Muscle layer of colon (tissue), 2 donors: Measurements from ENCODE around the gene GLS.

Experiments
- H3K27ac ChIP-seq: one replicate; pipeline ENCODE4 v1.7.0; 2013; ENCODE audit warnings: low read depth, mild to moderate bottlenecking, low read length, moderate library complexity
- H3K27me3 ChIP-seq, 2 donors: one replicate each; pipeline ENCODE4 v1.7.0; 2013; ENCODE audit warnings: low read length in 2 of 2, mild to moderate bottlenecking in 2 of 2; ENCODE audit not compliant: insufficient read depth in 2 of 2, control insufficient read depth in 1 of 2
- H3K36me3 ChIP-seq: one replicate; pipeline ENCODE4 v1.7.0; 2013; ENCODE audit warnings: mild to moderate bottlenecking, low read length; ENCODE audit not compliant: insufficient read depth
- H3K4me1 ChIP-seq: one replicate; pipeline ENCODE4 v1.7.0; 2013; ENCODE audit warnings: mild to moderate bottlenecking, low read length; ENCODE audit not compliant: insufficient read depth
- H3K4me3 ChIP-seq, 2 donors: one replicate each; pipeline ENCODE4 v1.7.0; 2013; ENCODE audit warnings: low read length in 2 of 2, low read depth in 1 of 2, mild to moderate bottlenecking in 1 of 2, moderate library complexity in 1 of 2
- H3K9ac ChIP-seq: one replicate; pipeline ENCODE4 v1.7.0; 2013; ENCODE audit warnings: low read length
- H3K9me3 ChIP-seq: one replicate; pipeline ENCODE4 v1.7.0; 2013; ENCODE audit warnings: mild to moderate bottlenecking, low read length
- donor health status: abdominal sarcoma.
- donor health status: Adenocarcinoma of cecum.

Gene GLS

DNA sequence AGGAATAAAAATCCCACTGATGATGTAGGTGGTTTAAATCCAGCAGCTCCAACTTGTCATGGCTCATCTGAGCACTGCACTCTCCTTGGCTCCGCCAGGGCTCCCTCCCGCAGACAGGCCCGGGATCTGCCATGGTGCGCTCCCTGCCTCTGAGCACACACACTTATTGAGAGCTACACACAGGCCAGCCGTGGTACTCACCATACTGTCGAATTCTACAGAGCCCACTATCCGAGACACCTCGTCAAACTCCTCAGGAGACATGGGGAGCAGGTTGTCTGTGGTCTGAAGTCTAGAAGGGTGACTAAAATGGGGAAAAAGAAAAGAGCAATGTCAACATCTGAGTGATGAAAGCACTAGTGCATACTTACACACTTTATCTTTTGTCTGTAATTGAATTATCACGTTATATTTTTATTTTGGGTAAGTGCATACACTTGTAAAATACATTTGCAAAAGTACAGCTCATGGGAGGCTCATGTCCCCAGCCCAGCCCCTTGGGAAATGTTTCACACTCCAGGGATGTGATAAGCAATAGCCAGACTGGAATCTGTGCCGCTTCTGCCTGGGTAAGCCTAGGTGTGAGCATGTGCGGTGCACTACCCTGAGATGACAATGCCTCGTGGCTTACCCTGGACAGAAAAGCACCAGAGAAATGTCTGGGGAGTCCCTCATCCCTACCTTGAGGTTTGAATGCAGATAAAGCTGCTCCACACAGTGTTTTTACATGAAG, 94.2 kb downstream of the GLS start:
- Histone ChIP-seq H3K4me1 (no peaks in the 10 kb centered on the region), H3K27me3 (no peaks in the 10 kb centered on the region), H3K27ac (no peak overlapping the region), H3K36me3 (peaks cover 93% of the 10 kb centered on the region), H3K9ac (no peak overlapping the region), H3K4me3 (no peak overlapping the region), H3K9me3 (no peaks in the 10 kb centered on the region)

DNA sequence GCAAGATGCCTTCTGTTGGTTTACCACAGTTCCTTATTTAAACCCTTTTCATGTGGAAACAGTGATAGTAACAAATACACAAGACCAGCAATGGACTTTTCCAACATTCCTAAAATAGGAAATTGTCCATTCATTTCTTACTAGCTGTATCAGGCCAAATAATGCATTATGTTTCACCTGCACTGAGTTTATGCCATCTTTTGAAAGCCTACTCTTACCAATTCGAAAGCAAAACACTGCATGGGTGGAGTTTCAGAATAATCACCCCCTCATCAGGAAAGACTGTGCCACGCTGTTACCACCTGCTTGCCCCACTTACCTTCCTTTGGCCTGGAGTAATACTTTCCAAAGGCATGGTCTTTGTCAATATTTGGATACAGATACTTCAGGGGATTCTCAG, 95.9 kb downstream of the GLS start:
- Histone ChIP-seq H3K36me3 (peaks cover 94% of the 10 kb centered on the region), H3K9ac (no peak overlapping the region), H3K27ac (no peak overlapping the region), H3K4me3 (no peak overlapping the region), H3K27me3 (no peaks in the 10 kb centered on the region), H3K4me1 (no peaks in the 10 kb centered on the region), H3K9me3 (no peaks in the 10 kb centered on the region)

GRCh38 chr2:190977505-190977904, 96.9 kb downstream of the GLS start:
- H3K9ac ChIP-seq: no peak overlapping the region
- no peaks in the 10 kb centered on the region for H3K27me3 ChIP-seq
- peaks cover 94% of the 10 kb centered on the region for H3K36me3 ChIP-seq
- no peak overlapping the region for H3K4me3 ChIP-seq
- no peaks in the 10 kb centered on the region for H3K9me3 ChIP-seq
- no peaks in the 10 kb centered on the region for H3K4me1 ChIP-seq
- H3K27ac ChIP-seq: no peak overlapping the region

DNA sequence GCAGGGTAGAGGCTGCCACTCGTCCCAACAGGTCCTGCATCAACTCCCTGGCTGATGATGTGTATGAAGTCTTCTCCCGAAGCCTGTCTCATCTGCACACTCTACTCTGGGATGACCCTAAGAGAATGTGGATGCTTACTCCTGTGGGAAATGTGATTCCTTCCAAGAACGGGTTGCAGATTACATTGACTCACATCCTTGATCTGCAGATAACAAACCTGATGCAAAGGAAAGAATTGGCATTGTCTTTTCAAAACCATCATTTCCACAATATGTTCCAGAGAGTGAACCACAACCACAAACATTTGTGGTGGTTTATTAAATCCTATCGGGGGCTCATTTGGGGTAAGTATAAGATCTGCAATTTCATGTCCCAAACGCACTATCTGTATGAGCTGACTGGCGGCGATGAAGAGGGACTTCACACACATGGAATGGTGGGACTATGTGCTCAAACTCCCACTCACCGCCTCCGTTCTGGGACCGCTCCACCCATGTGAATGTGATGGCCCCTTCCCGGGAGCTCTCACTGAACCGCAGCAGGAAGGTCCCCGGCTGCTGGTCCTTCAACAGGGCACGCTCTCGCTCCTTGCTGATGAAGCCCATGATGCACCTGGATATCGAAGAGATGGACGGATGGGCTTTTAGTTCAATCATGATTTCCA, 97.9 kb downstream of the GLS start:
- Histone ChIP-seq H3K27me3 (no peaks in the 10 kb centered on the region), H3K9ac (no peak overlapping the region), H3K9me3 (no peaks in the 10 kb centered on the region), H3K4me1 (no peaks in the 10 kb centered on the region), H3K27ac (no peak overlapping the region), H3K36me3 (peaks cover 93% of the 10 kb centered on the region), H3K4me3 (no peak overlapping the region)

GRCh38 chr2:190979906-190980629, 99.4 kb downstream of the GLS start:
- no peaks in the 10 kb centered on the region for H3K27me3 ChIP-seq
- H3K4me1 ChIP-seq: no peaks in the 10 kb centered on the region
- H3K9ac ChIP-seq: no peak overlapping the region
- no peaks in the 10 kb centered on the region for H3K9me3 ChIP-seq
- peaks cover 92% of the 10 kb centered on the region for H3K36me3 ChIP-seq
- H3K4me3 ChIP-seq: no peak overlapping the region
- H3K27ac ChIP-seq: no peak overlapping the region

DNA sequence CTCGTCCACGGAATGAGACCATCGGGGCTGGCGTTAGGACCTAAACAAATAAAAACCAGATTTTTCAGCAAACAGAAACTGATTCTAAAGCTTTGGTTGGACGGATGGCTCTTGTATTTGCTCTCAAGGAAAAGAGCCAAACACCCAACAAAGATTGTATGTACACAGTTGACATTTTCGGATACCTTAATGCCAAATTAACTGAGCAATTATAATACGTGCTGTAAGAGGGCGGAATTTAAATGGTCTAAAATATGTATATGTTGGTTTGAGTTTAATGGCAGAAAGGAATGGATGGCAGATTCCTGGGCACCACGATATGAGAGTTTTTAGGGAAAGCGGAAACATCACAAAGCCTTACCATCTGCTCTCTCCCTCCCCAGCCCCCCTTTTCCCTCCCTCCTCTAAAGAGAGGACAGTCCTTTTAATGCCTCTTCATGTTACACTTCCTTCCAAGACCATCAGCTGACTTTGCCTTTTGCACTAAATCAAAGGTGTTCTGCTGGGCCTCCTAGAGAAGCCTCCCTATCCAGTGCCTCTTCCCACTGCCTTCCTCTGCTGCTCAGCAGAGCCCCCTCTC, 100.1 kb downstream of the GLS start:
- Histone ChIP-seq H3K27me3 (no peaks in the 10 kb centered on the region), H3K4me1 (no peaks in the 10 kb centered on the region), H3K27ac (no peak overlapping the region), H3K9me3 (no peaks in the 10 kb centered on the region), H3K9ac (no peak overlapping the region), H3K36me3 (peaks cover 92% of the 10 kb centered on the region), H3K4me3 (no peak overlapping the region)

DNA sequence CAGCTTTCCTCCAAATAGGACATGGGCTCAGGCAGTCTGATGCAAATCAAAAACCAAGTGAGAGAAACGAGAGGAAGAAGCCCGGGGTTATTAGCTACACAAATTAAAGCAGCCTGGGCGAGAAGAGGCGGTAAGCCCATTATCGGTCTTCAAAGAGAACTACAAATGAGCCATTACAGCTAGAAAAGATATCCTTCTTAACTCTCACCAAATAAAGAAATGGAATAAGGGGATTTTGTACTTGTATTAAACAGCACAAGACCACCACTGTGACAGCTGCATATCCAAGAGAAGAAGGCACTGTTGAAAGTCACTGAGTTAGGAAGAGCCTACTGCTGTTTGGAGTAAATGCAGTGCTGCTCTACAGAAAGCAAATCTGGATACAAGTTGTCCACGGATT, 100.7 kb downstream of the GLS start:
- no peak overlapping the region for H3K4me3 ChIP-seq
- no peak overlapping the region for H3K9ac ChIP-seq
- H3K36me3 ChIP-seq: peaks cover 92% of the 10 kb centered on the region
- no peaks in the 10 kb centered on the region for H3K4me1 ChIP-seq
- no peaks in the 10 kb centered on the region for H3K27me3 ChIP-seq
- H3K27ac ChIP-seq: no peak overlapping the region
- no peaks in the 10 kb centered on the region for H3K9me3 ChIP-seq

- Histone ChIP-seq H3K4me3 (no peak overlapping the region), H3K36me3 (peaks cover 92% of the 10 kb centered on the region), H3K9me3 (no peaks in the 10 kb centered on the region), H3K27me3 (no peaks in the 10 kb centered on the region), H3K4me1 (no peaks in the 10 kb centered on the region), H3K9ac (no peak overlapping the region), H3K27ac (no peak overlapping the region)
Measured at GRCh38 chr2:190981733-190982132, 101.1 kb downstream of the GLS start.

GRCh38 chr2:190982262-190983034, 101.8 kb downstream of the GLS start:
- no peaks in the 10 kb centered on the region for H3K9me3 ChIP-seq
- no peaks in the 10 kb centered on the region for H3K27me3 ChIP-seq
- no peaks in the 10 kb centered on the region for H3K4me1 ChIP-seq
- no peak overlapping the region for H3K27ac ChIP-seq
- H3K4me3 ChIP-seq: no peak overlapping the region
- H3K36me3 ChIP-seq: peaks cover 95% of the 10 kb centered on the region
- no peak overlapping the region for H3K9ac ChIP-seq

DNA sequence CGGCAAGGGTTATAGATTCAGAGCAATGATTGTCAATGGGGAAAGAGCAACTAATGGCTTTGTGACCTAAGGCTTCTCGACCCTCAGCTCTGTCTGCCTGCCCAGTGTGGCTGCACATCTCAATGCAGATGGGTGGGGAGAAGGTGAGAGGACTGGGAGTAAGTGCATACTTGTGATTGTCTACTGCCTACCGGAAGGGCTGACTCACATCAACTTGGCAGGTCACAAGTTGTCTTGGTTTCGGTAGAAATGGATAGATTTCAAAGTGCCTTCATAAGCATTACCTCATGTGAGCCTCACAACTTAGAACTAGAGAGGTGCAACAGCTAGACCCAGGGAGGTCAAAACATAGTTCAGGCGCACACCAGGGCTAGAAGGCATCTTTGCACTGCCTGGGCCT, 104.0 kb downstream of the GLS start:
- no peak overlapping the region for H3K9ac ChIP-seq
- no peak overlapping the region for H3K27ac ChIP-seq
- H3K4me1 ChIP-seq: no peaks in the 10 kb centered on the region
- peaks cover 88% of the 10 kb centered on the region for H3K36me3 ChIP-seq
- no peaks in the 10 kb centered on the region for H3K27me3 ChIP-seq
- no peak overlapping the region for H3K4me3 ChIP-seq
- H3K9me3 ChIP-seq: no peaks in the 10 kb centered on the region
